GM13976 (cell line): ENCODE data around the gene NR3C2.

Experiments
- DNase-seq: peaks from one replicate; pipeline ENCODE4 v3.0.0; 2012; ENCODE audit warnings: low spot score
- in situ Hi-C: fragments of 300-500 bp; cut with MboI; formaldehyde crosslinking; loops from one replicate; pipeline ENCODE4 v1.12.0; 2022; ENCODE audit warnings: low sequenced_read_pairs, mixed read lengths, inconsistent platforms; ENCODE audit not compliant: unreplicated experiment
- TF ChIP-seq, protein P1 (sequence below): IDR thresholded peaks from 2 replicates; pipeline ENCODE4 v1.5.1; 2012; ENCODE audit warnings: borderline replicate concordance, mild to moderate bottlenecking; ENCODE audit not compliant: insufficient read depth; ENCODE audit errors: extremely low read depth, missing control alignments, control extremely low read depth

Gene NR3C2

DNA sequence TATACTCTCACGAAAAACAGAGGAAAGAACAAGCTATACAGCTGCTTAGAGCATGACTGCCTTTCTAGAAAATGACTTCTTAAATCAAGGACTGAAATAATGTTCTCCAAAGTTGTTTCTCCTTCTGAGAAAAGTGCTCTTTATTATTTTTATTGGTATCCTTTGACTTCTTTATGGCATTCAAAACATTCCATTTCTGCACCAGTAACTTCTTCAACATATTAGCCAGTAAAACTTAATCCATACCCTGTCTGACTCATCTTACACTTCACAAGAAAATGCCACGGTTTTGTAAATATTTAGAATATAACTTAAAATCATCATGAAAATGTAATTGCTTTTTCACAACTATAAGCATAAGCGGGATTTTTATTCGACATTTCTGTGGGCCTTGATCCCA lies 180.4 kb downstream of the NR3C2 start:
- in situ Hi-C loops = no loop called here
- no peak for DNase-seq
- TF ChIP-seq, protein P1, sequence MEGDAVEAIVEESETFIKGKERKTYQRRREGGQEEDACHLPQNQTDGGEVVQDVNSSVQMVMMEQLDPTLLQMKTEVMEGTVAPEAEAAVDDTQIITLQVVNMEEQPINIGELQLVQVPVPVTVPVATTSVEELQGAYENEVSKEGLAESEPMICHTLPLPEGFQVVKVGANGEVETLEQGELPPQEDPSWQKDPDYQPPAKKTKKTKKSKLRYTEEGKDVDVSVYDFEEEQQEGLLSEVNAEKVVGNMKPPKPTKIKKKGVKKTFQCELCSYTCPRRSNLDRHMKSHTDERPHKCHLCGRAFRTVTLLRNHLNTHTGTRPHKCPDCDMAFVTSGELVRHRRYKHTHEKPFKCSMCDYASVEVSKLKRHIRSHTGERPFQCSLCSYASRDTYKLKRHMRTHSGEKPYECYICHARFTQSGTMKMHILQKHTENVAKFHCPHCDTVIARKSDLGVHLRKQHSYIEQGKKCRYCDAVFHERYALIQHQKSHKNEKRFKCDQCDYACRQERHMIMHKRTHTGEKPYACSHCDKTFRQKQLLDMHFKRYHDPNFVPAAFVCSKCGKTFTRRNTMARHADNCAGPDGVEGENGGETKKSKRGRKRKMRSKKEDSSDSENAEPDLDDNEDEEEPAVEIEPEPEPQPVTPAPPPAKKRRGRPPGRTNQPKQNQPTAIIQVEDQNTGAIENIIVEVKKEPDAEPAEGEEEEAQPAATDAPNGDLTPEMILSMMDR = no peak

DNA sequence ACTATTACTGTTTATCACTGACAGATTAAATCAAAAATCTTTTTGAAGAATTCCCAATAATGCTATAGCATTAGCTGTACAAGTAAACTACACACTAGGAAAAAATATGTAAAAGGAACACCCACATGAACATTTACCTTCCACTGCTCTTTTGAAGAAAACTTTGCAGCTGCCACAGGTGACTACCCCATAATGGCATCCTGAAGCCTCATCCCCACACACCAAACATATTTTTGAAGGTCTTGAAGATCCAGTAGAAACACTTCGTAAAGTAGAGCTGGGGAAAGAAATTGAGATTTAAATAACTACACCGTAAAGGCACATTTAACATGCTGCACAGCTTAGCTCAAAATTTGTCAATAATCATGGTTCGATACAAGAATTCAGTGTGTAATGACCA lies 182.4 kb downstream of the NR3C2 start:
- DNase-seq = no peak
- in situ Hi-C loops = no loop called here
- TF ChIP-seq, protein P1 = no peak

DNA sequence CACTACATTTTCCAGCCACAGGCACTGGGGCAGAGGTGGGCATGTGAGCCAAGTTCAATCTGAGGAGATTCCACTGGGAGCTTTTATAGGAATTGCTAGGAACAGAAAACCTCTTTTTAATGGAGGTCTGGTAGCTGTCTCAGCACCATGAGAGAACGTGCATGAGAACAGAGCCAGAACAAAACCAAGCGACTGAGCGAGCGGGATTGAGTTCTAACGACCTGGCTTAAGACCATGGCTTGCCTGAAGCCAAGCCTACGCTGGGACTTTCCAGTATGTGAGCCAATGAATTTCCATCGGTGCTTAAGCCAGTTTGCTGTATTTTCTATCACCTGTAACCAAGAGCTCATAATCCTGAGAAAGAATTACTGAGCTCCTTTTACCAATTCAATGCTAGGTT lies 183.7 kb downstream of the NR3C2 start:
- TF ChIP-seq, protein P1 = no peak
- no peak for DNase-seq
- in situ Hi-C loops = no loop called here

DNA sequence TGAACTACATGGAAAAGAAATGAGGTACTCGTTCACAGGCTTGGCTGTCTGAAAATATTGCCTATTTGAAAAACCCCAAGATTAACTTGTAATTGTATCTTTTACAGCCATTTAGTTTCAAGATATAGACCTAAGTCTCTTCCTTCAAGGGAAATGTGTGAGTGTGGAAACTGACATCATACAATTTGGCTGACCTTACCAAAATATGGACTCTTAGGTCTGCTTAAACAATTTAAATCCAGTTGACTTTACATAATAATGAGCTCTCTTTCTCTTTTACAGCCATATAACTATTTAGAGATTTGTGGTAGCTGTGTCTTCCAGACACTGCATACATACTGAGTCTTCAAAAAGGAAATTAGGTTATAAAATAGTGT lies 186.9 kb downstream of the NR3C2 start:
- TF ChIP-seq, protein P1 = no peak
- DNase-seq = no peak
- in situ Hi-C loops = no loop called here

DNA sequence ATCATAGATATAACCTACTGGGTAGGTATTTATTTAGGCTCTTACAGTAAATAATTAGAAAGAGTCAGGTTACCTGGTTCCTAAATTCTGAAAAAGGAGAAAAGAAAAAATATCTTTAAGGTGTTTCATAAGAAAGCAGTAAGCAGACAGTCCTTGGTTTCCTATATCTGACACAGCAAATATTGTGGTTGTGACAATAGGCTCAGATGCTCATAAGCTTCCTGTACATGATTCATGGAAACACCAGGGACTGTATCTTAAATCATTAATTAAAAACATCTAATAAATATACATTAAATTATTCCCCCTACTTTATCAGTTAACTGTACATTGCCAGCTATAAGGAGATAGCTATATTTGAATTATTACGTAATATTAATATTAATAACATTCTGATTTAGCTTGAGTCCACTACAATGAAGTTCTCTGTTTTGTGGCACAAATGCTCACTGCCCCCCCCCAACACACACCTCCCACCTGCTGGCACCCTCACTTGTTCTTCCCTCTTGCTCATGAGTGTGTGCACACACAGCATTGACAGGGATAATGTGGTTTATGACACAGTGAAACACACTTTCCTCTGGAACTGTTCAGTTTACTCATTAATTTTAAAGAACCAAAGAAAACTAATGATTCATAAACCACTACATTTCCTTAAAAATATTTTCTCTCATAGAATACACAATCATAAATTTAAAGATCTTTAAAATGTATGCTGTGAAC lies 187.4 kb downstream of the NR3C2 start:
- TF ChIP-seq, protein P1 = no peak
- in situ Hi-C loops = no loop called here
- no peak for DNase-seq

DNA sequence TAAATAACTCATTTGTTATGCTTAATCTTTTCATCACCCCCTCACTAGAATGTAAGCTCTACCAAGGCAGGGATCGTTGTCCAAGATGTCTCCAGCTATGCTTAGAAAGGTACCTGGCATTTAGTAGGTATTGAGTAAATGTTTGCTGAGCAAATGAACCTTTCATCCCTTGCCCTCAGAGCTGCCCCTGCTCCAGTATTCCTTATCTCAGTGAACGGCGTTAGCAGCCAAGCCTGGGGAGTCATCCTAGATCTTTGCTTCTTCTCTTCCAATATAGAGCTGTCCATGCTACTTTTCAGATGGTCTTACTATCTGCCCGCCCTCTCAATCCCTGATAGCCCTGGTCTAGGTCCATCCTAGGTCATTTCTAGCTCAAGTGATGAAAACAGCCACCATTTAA lies 188.4 kb downstream of the NR3C2 start:
- TF ChIP-seq, protein P1 = no peak
- no peak for DNase-seq
- in situ Hi-C loops = no loop called here
